ENCODE measurements around the gene TRAF6.

TRAF6 gene

DNA sequence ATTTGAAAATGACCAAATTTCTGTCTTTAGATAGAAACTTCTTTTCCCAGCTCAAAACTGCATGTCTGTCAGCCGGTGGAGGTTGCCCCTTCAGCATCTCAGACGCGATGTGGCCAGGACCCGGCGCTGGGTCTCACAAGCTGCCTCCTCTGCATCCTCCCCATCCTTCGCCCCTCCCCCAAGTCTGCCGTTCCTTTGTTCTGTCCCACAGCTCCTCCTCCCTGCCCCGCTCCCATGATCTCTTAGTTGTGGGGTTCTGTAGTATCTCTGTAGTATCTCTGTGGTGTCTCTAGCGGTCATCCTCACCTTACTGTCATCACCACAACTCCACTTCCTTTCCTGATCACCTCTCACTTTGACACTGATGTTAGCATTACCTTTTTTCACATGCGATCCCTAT, 49.9 kb downstream of the TRAF6 start:
- TF ChIP-seq, protein P1, sequence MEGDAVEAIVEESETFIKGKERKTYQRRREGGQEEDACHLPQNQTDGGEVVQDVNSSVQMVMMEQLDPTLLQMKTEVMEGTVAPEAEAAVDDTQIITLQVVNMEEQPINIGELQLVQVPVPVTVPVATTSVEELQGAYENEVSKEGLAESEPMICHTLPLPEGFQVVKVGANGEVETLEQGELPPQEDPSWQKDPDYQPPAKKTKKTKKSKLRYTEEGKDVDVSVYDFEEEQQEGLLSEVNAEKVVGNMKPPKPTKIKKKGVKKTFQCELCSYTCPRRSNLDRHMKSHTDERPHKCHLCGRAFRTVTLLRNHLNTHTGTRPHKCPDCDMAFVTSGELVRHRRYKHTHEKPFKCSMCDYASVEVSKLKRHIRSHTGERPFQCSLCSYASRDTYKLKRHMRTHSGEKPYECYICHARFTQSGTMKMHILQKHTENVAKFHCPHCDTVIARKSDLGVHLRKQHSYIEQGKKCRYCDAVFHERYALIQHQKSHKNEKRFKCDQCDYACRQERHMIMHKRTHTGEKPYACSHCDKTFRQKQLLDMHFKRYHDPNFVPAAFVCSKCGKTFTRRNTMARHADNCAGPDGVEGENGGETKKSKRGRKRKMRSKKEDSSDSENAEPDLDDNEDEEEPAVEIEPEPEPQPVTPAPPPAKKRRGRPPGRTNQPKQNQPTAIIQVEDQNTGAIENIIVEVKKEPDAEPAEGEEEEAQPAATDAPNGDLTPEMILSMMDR (IDR thresholded peaks at IDR 0.05; ENCODE audit: borderline replicate concordance, extremely low read depth, low read length, poor library complexity, severe bottlenecking) = no peak
- no peak for TF ChIP-seq EZH2 (IDR thresholded peaks at IDR 0.05; ENCODE audit: borderline replicate concordance, low read depth, low read length, severe bottlenecking)
- H3K4me3 ChIP-seq (ENCODE audit: low read depth in 1 of 2, low read length in 2 of 2) = no peak overlapping the region
- H3K9ac ChIP-seq (ENCODE audit: low read depth, low read length) = no peak overlapping the region
- H3K9me3 ChIP-seq (ENCODE audit: insufficient read depth, low read length, severe bottlenecking) = no peaks in the 10 kb centered on the region
- no peaks in the 10 kb centered on the region for H3K36me3 ChIP-seq (ENCODE audit: insufficient read depth, low read length)
- H4K20me1 ChIP-seq (ENCODE audit: insufficient read depth, low read length) = peaks cover under 1% of the 10 kb centered on the region; the same call in 1 of the 2 replicates
- H2AFZ ChIP-seq (ENCODE audit: low read depth, low read length) = no peak overlapping the region
- ATAC-seq (ENCODE audit: insufficient read depth, low read depth) (no peak), DNase-seq (no peak)
- no peak overlapping the region for H3K4me2 ChIP-seq (ENCODE audit: insufficient read depth, low read length)
- H3K79me2 ChIP-seq (ENCODE audit: insufficient read depth, low read length) = no peaks in the 10 kb centered on the region
- H3K4me1 ChIP-seq (ENCODE audit: insufficient read depth, low read length) = no peaks in the 10 kb centered on the region
- H3K27me3 ChIP-seq (ENCODE audit: insufficient read depth, low read length, poor library complexity) = peaks cover 29% of the 10 kb centered on the region
- no peak overlapping the region for H3K27ac ChIP-seq (ENCODE audit: low read length)

DNA sequence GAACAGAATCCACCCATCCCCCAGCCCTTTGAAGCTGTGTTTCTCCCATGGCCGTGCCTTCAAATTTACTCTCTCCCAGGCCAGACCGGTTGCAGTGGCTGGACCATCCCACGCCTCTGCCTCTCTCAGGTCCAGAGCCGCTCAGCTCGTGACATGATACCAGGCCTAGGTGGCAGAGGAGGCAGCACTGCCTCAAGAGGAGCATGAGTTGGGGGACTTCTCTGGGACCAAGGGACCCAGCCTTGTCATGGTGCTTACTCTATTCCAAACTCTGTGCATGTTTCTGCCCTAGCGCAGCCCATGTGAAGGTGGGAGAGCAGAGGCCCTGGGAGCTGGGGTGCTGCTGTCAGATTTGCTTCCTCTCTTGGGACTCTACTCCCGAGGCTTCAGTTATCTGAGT, 51.0 kb downstream of the TRAF6 start:
- Histone ChIP-seq H3K27ac (ENCODE audit: low read length) (no peak overlapping the region), H3K4me3 (ENCODE audit: low read depth in 1 of 2, low read length in 2 of 2) (no peak overlapping the region), H3K79me2 (ENCODE audit: insufficient read depth, low read length) (no peaks in the 10 kb centered on the region), H3K9ac (ENCODE audit: low read depth, low read length) (no peak overlapping the region), H2AFZ (ENCODE audit: low read depth, low read length) (no peak overlapping the region), H3K9me3 (ENCODE audit: insufficient read depth, low read length, severe bottlenecking) (no peaks in the 10 kb centered on the region), H3K4me1 (ENCODE audit: insufficient read depth, low read length) (peaks cover 8% of the 10 kb centered on the region), H3K4me2 (ENCODE audit: insufficient read depth, low read length) (no peak overlapping the region), H3K36me3 (ENCODE audit: insufficient read depth, low read length) (no peaks in the 10 kb centered on the region), H4K20me1 (ENCODE audit: insufficient read depth, low read length) (peaks cover 6% of the 10 kb centered on the region; the same call in 1 of the 2 replicates), H3K27me3 (ENCODE audit: insufficient read depth, low read length, poor library complexity) (peaks cover 29% of the 10 kb centered on the region)
- no peak for ATAC-seq (ENCODE audit: insufficient read depth, low read depth)
- no peak for DNase-seq
- TF ChIP-seq, protein P1 (IDR thresholded peaks at IDR 0.05; ENCODE audit: borderline replicate concordance, extremely low read depth, low read length, poor library complexity, severe bottlenecking) = no peak
- TF ChIP-seq EZH2 (IDR thresholded peaks at IDR 0.05; ENCODE audit: borderline replicate concordance, low read depth, low read length, severe bottlenecking) = no peak

DNA sequence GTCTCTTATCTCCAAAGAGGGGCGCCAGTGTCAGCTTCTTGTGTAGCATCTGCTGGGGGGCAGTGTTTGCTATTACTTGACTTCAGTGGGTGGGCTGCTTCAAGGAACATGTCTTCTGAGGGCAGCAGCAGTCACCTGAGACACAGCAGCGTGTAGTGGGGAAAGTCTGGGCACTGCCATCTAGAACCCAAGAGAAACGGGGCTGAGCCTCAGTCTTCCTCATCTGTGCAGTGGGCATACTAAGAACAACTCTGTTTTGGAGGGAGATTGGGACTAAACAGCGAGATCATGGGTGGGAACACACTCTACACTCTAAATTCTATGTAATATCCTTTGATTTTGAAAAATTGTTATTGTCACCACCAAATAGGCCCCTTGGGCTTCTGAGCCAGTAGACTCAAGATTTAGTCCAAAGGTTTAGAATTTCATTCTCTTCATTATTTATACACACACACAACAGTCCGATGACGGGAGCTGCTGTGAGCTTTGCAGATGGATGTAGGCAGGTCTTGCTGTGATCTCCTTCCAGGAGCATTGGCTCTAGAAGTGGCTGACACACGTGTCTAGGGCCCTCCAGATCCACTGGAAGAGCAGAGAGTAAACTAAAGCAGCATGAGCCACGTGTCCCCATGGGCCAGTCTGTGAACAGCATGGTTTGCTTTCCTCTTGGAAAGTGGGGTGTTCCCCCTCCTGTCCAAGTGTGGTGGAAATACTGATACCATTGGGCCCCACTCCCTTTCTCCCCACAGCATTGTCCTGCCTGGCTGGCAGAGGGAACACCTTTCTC, 51.8 kb downstream of the TRAF6 start:
- H3K27ac ChIP-seq (ENCODE audit: low read length) = no peak overlapping the region
- no peak overlapping the region for H3K4me2 ChIP-seq (ENCODE audit: insufficient read depth, low read length)
- no peak overlapping the region for H3K9ac ChIP-seq (ENCODE audit: low read depth, low read length)
- no peaks in the 10 kb centered on the region for H3K79me2 ChIP-seq (ENCODE audit: insufficient read depth, low read length)
- no peak overlapping the region for H2AFZ ChIP-seq (ENCODE audit: low read depth, low read length)
- H3K4me1 ChIP-seq (ENCODE audit: insufficient read depth, low read length) = peaks cover 15% of the 10 kb centered on the region
- no peak for DNase-seq
- peaks cover 29% of the 10 kb centered on the region for H3K27me3 ChIP-seq (ENCODE audit: insufficient read depth, low read length, poor library complexity)
- TF ChIP-seq EZH2 (IDR thresholded peaks at IDR 0.05; ENCODE audit: borderline replicate concordance, low read depth, low read length, severe bottlenecking) = no peak
- TF ChIP-seq, protein P1 (IDR thresholded peaks at IDR 0.05; ENCODE audit: borderline replicate concordance, extremely low read depth, low read length, poor library complexity, severe bottlenecking) = no peak
- ATAC-seq (ENCODE audit: insufficient read depth, low read depth) = no peak
- no peaks in the 10 kb centered on the region for H3K9me3 ChIP-seq (ENCODE audit: insufficient read depth, low read length, severe bottlenecking)
- no peak overlapping the region for H3K4me3 ChIP-seq (ENCODE audit: low read depth in 1 of 2, low read length in 2 of 2)
- H3K36me3 ChIP-seq (ENCODE audit: insufficient read depth, low read length) = no peaks in the 10 kb centered on the region
- peaks cover 13% of the 10 kb centered on the region; the same call in 1 of the 2 replicates for H4K20me1 ChIP-seq (ENCODE audit: insufficient read depth, low read length)
